Astrocyte of the hippocampus (primary cell): ENCODE data around the gene NTN3.

Source experiments
- DNase-seq: peaks from one replicate; pipeline ENCODE4 v3.0.0; 2011; ENCODE audit warnings: low read depth, low spot score

Gene NTN3

DNA sequence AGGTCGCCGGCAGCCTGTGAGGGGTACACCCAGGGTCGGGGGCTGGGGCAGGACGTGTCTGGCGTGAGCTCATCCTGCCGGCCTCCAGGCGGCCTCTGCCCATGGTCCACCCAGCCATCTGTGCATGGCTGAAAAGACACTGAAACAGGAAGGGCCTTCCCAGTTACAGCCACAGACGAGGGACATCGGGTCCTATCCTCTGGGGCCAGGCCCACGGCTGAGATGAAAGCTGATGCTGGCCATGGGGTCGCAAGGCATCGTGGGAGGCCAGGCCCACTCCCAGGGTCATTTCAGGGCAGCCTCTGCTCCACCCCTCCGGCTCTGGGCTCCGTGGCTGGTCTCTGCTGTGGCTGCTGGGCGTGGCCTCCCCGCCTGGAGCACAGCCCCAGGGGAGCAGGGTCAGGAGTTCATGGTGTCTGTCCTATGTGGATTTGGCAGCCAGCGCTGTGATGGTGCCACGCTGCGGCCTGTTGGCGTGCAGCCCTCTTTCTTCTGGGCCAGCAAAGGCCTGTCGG lies 26.1 kb downstream of the NTN3 start:
- DNase-seq = peak; percentile 46

- DNase-seq = no peak
Observed at GRCh38 chr16:2497695-2498484, 26.8 kb downstream of the NTN3 start.

DNA sequence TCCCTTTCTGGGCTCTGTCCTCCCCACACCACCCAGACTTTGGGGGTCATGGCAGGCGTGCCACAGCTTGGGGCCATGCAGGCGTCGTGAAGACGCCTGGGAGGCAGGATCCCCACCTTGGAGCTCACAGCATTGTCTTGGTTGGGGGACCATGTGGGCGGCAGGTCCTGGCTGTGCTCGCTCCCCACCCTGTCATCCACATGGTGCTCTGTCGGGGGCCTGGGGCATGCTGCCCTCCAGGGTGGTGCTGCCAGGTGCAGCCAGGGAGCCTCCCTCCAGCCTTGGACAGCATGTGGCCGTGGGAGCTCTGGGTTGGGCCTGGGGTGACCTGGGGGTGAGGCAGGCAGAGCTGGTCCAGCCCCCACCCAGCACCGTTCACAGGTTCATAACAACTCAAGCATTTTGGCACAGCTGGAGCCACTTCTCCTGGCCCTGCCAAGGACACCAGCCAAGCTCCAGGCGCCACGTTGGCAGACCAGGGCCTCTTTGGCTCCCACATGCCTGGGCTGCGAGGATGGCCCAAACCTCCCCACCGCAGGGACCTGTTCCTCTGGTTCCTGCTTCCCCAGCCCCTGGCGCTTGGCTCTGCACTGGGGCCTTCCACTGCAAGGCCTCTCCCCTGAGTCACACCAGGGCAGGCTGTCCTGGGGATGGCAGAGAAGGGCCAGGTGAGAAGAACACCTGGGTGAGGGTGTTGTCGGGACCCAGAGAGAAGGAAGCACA lies 27.6 kb downstream of the NTN3 start:
- DNase-seq = no peak

DNA sequence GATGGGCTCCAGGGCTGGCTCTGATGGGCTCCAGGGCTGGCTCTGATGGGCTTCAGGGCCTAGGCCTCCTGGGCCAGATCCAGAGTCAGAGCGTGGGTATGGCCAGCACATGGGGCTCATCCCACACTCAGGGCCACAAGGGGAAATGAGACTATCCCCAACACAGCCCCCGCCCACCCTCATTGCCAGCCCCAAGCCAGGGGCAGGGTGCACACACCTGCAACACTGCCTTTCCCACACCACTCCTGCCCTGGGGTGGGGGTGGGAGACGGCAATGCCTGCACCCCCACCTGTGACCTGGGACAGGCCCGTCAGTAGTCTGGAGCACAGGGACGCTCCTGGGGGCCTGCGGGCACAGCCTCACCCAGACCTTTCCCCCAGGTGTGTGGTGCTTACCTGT lies 28.4 kb downstream of the NTN3 start:
- DNase-seq = no peak

GRCh38 chr16:2499890-2500429 lies 28.9 kb downstream of the NTN3 start:
- DNase-seq = no peak

GRCh38 chr16:2500430-2500917 lies 29.4 kb downstream of the NTN3 start:
- no peak for DNase-seq

DNA sequence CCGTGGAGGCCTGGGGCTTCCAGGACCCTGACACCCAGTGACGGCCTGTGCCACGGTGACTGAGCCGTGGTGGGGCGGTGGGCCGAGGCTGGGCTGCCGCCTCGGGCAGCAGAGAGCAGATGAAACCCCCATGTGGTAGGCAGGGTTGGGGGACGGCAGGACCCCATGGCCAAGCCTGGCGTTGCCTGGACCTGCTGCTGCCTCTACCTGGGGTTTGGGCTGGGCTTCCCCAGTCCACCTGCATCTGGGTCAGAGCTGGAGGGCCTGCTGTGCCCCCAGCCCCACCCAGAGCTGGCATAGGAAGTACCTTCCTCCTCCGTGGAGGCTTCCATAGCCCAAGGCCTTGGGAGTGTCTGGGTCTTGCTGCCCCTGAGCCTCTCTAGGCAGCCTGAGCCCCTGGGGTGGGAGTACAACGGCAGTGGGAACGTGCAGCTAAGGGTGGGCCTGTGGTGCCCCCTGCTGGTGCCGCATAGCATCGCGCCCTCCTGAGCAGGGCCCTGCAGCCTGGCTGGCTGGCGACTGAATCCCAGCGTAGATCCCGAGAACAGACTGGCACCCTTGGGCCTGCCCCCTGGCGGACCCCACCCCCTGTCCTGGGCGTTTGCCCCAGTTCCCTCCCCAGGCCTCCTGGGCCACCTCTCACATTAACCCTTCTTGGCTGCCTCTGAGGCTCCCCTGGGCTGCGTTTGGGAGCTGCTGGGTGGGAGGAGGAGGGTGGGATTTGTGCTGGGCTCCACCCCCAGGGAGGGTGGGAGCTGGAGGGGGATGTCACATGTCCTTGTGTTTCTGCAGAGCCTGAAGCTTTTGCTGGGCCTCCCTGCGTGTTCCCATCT lies 30.0 kb downstream of the NTN3 start:
- DNase-seq = peak; percentile 95

DNA sequence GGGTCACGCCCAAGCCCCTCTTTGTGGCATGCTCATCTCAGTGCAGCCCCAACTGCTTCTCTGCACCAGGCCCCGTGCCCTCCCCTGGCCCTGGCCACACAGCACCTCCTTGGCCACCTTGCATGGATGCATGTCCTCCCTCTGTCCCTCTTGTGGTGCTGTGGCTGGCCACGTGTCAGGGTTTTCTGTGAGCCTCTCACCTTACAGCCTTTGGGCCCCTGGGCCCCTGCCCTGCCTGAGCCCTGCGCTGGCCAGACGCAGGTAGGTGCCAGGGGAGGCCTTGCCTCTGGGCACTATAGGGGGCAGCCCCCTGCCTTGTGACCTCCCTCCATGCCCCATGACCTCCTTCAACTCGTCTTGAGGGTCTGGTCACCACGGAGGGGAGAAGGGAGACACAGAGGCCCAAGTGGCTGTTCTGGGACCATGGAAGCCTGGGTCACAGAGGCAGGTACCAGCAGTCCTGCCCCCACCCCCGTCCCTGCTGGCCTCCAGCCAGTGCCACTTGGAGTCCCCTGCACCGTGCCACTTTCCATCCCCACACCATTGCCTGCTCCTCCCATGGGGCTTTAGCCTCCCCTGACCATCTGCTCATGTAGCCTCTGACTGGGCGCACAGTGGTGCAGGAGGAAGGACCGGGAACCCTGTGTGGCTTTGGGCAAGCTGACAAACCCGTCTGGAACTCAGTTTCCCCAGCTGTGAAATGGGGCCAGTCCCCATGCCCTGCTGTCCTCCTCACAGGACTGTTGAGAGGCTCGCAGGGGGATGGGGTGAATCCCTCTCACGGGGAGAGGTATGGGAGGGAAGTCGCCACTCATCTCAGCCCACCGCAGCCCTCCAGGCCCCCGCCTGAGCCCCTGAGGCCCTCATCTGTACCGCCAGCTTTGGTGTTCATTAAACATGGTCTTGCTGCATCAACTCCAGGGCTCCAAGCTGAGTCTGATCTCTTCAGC lies 31.1 kb downstream of the NTN3 start:
- DNase-seq = no peak

DNA sequence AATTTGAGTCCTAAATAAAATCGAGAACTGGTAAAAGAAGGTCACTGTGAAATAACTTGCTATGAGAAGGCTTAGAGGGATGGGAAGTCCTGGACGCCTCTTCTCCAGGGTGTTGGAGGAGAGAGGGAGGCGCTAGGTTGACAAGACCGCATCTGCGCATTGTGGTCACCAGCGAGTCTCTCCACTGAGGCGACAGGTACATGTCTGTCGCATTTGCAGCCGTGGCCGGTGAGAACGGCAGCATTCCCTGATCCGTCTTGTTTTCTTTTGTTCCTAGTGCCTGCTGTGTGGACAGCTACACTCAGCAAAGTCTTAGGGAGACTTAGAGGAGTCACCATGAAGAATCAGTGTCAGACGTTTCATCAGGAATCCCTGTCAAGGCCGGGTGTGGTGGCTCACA lies 34.6 kb downstream of the NTN3 start:
- DNase-seq = no peak

GRCh38 chr16:2507052-2507659 lies 36.1 kb downstream of the NTN3 start:
- DNase-seq = no peak

DNA sequence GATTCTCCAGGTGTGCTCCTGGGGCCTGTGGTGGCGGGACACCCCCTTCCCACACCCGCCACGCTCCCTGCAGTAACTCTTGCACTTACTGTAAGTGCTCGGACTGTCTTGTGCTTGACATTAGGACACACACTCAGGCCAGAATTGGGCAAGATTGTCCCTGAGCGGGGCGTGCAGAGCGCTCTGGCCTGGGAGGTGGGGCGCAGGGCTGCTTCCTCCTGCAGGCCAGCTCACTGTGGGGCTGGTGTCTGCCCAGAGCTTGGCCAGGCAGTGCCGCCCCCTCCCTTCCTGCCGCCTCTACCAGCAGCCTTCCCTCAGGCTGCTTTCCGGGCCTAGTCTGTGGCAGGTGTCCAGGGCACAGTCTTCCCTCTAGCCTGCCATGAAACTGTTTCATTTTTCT lies 36.6 kb downstream of the NTN3 start:
- DNase-seq = no peak

- no peak for DNase-seq
Observed at GRCh38 chr16:2508722-2509400, 37.8 kb downstream of the NTN3 start.

GRCh38 chr16:2511128-2511800 lies 40.2 kb downstream of the NTN3 start:
- DNase-seq = peak; percentile 74

DNA sequence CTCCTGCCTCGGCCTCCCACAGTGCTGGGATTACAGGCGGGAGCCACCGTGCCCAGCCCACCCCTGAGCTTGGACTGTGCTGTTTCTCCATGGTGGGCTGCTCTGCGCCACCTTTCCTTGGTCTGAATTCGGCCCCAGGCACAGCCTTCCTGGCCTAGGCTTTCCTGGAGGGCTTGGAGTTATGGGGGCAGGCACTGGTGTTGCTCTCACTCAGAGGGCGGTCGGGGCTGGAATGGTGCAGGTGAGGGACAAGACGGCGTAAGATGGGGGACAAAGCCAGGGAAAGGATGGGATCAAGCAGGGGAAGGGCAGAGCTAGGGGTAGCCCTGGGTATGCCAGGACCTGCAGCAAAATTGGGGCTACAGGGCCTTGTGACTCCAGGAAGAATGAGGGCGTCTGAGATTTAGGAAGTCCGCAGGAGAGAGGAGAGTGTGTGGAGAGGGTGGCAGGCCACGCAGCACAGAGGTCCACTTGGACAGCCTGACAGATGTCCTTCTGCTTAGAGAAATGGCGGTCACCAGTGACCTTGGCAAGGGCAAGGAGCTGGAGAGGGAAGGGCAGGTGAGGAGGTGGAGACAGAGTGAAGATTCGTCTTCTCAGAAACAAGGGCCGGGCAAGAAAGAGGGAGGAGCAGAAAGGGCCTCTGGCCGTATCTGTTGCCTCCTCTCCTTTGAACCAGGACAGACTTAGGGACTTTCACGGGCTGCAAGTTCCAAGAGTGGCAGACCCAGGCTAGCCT lies 41.1 kb downstream of the NTN3 start:
- no peak for DNase-seq

- no peak for DNase-seq
Observed at GRCh38 chr16:2512735-2513404, 41.8 kb downstream of the NTN3 start.

DNA sequence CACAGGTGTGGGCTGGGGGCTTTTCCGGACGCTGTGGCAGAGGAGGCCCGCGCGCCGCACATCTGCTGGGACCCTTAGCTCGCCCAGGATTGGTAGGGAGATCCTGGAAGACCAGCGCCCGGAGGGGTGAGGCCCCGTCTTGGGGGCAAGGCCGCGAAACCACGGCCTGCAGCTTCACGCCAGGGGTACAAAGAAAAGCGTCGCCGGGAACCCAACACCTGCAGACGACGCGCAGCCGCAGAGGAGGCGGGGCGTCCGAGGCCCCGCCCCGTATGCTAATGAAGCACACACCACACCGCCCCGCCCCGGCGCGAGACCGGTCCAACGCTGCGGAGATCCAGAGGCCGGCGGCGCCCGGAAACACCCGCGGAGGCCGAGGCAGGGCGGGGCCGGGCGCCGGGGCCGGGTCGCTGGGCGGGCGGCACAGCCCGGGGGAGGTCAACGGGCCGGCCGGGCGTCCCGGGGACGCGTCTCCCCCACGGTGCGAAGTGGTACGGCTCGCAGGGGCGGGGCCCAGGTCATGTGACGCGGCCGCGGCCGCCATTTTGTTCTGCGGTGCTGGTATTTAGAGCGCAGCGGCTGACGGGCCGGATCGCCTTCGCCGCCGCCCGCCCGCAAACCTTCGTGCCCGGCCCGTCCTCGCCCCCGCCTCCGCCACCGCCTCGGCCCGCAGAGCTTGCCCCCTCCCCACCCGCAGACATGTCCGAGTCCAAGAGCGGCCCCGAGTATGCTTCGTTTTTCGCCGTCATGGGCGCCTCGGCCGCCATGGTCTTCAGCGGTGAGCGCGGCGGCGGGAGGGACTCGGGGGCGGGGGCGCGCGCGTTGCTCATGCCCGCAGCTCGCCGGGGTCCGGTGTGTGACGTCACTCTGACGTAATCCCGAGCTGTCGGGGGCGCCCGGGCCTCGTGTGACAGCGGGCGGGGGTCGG lies 42.6 kb downstream of the NTN3 start, which contains the start of gene ATP6V0C:
ATP6V0C (plus strand) TSS at position 548 of the 928 bp plus-strand sequence; CDS start at position 700, 152 bp downstream.
- DNase-seq = peak; percentile 95
